LNCAP (cell line): ENCODE data around the gene RBKS.

Experiments
- TF ChIP-seq, protein P1 (sequence below): fragments of 450-650 bp; IDR thresholded peaks from 2 replicates; pipeline ENCODE4 v1.5.1; 2017; ENCODE audit warnings: mild to moderate bottlenecking

RBKS gene

DNA sequence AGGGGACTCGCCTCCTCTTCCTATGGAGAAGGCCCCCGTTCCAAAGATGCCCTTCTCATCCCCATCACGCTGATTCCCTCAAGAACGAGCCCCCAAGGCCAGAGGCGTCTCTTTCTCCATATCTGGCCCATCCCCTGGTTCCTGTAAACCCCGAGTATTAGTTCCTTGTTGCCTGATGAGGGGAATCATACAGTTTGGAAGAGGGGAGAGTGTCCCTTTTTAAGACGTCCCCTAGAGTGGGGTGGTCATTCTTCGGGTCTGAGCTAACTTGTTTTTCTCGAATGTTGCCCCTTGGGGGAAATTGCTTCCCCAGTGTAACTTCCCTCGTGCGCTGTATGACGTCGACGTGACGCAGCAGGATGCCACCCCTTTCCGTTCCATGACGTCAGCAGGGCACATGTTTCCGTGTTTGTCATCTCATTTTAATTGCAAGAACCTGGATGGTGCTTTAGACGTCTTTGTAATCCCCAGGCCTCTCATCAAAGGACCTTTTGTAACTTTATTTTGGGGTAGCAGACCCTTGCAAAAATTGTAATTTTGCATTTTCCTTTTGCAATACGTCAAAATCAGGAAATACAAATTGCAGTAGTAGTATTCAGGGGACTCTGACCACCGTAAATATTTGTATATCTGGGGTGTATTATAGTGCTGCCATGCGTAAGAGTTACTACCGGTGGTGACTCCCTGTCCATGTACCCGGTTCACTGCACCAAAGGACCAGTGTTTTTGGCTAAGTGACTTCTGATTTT, 911 bp upstream of the RBKS start:
- TF ChIP-seq, protein P1, sequence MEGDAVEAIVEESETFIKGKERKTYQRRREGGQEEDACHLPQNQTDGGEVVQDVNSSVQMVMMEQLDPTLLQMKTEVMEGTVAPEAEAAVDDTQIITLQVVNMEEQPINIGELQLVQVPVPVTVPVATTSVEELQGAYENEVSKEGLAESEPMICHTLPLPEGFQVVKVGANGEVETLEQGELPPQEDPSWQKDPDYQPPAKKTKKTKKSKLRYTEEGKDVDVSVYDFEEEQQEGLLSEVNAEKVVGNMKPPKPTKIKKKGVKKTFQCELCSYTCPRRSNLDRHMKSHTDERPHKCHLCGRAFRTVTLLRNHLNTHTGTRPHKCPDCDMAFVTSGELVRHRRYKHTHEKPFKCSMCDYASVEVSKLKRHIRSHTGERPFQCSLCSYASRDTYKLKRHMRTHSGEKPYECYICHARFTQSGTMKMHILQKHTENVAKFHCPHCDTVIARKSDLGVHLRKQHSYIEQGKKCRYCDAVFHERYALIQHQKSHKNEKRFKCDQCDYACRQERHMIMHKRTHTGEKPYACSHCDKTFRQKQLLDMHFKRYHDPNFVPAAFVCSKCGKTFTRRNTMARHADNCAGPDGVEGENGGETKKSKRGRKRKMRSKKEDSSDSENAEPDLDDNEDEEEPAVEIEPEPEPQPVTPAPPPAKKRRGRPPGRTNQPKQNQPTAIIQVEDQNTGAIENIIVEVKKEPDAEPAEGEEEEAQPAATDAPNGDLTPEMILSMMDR = no peak

DNA sequence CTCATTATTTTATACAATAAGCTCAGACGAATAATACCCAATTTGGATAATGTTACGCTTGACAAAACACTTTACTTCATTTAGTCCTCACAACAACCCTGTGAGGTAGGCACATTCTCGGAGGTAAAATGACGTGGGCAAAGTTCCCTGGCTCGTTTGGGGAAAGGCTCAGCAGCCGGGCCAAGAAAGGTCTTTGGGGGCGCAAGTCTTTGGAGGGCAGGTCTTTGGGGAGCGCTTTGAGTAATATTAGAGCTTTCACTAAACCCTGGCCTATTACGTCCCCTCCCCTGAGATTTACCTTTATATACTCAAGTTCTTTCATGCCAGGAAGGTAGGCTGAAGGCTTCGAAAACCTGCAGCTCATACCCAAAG, 427 bp downstream of the RBKS start:
- TF ChIP-seq, protein P1 = no peak

DNA sequence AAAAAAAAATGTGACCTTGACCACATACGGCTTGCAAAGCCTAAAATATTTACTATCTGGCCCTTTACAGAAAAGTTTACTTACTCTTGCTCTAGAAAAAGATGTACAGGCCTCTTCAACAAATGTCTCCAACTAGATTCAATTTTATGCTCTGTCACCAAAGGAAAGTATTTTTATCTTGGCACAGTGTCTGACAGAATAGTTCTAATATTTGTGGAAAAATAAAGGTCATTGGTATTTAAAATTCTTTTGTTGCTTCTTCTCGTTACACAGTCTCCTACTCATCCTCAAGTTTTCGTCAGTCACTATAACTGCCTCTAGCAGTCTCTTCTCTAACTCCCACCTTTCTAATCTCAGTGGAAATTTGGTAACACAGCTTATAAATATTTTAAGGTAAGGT, 1.4 kb downstream of the RBKS start:
- TF ChIP-seq, protein P1 = no peak

DNA sequence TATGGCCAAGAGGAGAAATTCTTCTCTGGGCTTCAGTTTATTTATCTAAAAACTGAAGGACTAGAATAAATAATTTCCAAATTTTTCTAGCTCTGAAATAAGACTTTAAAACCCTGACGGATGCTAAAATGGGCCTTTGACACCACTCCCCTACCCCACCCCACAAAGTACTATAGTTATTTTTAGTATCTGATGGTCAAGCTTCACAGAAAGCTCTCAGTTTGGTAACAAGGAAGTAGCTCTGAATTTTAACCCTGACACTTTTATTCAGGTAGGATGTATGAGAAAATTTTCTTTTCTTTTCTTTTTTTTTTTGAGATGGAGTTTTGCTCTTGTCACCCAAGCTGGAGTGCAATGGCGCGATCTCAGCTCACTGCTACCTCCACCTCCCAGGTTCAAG, 2.4 kb downstream of the RBKS start:
- TF ChIP-seq, protein P1 = no peak

DNA sequence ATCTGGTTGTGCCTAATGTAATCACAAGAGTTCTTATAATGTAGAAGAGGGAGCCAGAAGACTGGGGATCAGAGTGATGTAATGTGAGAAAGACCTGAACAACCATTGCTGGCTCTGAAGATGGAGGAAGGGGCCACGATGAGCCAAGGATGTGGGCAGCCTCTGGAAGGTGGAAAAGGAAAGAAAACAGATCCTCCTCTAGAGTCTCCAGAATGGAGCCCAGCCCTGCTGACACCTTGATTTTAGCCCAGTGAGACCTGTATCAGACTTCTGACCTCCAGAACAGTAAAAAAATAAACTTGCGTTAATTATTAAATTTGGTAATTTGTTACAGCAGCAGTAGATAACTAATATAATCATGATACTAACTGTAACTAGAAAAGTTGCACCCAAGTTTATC, 3.1 kb downstream of the RBKS start:
- TF ChIP-seq, protein P1 = no peak

DNA sequence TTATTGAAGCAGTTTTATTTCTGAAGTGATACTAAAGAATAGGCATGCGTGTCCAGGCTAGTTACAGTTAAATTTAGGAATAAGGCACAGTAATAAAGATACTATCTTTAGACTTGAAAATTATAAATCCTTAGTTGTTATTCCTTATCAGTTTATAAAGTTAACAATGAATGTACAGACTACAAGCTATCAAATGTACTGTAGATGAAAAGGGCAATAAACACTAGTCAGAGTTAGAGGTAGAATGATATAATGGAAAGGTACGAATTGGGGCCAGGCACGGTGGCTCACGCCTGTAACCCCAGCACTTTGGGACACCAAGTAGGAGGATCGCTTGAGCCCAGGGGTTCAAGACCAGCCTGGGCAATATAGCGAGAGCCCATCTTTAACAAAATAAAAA, 3.9 kb downstream of the RBKS start:
- TF ChIP-seq, protein P1 = no peak

DNA sequence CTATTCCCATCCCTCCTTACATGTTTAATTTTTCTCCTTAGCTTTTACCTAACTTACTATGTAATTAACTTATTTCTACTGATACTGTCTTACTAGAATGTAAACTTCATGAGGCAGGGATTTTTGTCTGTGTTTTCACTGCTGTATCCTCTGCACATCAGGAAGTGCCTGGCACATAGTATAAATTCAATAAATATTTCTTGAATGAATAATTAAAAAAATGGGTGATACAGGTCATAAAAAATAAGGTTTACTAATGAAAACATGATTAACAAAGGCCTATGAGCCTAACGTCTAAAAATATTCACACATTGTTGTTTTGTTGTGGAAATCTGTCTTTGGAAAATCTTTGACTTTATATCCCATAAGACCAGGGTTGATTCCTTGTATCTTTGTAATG, 4.5 kb downstream of the RBKS start:
- TF ChIP-seq, protein P1 = no peak

DNA sequence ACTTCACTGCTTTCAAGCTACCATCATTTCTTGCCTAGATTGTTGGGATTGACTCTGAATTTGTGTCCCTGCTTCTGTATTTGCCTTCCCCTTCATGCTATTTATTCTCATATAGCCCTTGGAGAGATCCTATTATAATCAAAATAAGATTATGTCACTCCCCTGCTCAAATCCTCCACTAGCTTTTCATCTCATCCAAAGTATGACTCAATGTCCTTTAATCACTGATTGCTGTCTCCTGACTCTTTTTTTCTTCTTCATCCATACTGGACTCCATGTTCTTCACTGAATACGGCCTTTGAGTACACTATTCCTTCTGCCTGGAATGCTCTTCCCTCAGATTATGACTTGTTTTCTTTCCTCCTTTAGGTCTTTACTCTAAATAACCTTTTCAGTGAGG, 5.0 kb downstream of the RBKS start:
- TF ChIP-seq, protein P1 = no peak
